HG03565 (cell line): ENCODE data around the gene TBC1D2.
A peak's percentile ranks its signal among the peaks of the same experiment; 100 is the strongest.
"Not testable (repeated sequence)": the region's sequence is repeated elsewhere in the genome, so short reads cannot be mapped to it uniquely, and the experiment has no call there.

Experiments
- ATAC-seq: cut with Tn5 transposase; IDR thresholded peaks from one replicate; pipeline ENCODE4 v1.9.1; 2021; ENCODE audit warnings: mild to moderate bottlenecking, moderate library complexity; ENCODE audit not compliant: unreplicated experiment

The TBC1D2 gene, protein sequence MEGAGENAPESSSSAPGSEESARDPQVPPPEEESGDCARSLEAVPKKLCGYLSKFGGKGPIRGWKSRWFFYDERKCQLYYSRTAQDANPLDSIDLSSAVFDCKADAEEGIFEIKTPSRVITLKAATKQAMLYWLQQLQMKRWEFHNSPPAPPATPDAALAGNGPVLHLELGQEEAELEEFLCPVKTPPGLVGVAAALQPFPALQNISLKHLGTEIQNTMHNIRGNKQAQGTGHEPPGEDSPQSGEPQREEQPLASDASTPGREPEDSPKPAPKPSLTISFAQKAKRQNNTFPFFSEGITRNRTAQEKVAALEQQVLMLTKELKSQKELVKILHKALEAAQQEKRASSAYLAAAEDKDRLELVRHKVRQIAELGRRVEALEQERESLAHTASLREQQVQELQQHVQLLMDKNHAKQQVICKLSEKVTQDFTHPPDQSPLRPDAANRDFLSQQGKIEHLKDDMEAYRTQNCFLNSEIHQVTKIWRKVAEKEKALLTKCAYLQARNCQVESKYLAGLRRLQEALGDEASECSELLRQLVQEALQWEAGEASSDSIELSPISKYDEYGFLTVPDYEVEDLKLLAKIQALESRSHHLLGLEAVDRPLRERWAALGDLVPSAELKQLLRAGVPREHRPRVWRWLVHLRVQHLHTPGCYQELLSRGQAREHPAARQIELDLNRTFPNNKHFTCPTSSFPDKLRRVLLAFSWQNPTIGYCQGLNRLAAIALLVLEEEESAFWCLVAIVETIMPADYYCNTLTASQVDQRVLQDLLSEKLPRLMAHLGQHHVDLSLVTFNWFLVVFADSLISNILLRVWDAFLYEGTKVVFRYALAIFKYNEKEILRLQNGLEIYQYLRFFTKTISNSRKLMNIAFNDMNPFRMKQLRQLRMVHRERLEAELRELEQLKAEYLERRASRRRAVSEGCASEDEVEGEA

GRCh38 chr9:98255578-98256296 lies at the start of gene TBC1D2:
TBC1D2 (minus strand) TSS chr9:98255649; CDS start chr9:98255541, 108 bp downstream.
- peak; percentile 82 for ATAC-seq

GRCh38 chr9:98304381-98304780 lies 48.9 kb upstream of the TBC1D2 start:
- no peak for ATAC-seq

DNA sequence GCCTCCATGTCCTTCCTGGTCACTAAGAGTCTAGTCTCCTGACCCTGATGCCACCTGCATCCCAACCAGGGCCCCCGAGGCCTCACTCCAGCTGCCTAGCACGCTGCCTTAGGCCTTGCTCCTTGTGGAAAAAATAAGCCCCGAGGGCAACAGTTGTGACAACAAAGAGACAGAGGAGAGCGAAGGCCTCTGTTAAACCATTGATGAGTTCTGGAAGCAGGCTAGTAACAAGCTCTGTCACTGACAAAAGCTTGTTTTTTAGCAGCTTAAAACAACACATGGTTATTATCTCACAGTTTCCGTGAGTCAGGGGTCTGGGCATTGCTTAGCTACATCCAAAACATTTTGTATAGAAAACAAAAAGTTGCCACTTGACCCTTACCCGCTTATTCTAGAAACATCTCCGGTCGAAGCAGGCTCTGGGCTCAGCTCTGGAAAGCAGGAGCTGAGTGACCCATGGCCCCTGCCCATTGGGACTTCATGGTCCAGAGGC lies 48.2 kb upstream of the TBC1D2 start:
- ATAC-seq, result no peak

DNA sequence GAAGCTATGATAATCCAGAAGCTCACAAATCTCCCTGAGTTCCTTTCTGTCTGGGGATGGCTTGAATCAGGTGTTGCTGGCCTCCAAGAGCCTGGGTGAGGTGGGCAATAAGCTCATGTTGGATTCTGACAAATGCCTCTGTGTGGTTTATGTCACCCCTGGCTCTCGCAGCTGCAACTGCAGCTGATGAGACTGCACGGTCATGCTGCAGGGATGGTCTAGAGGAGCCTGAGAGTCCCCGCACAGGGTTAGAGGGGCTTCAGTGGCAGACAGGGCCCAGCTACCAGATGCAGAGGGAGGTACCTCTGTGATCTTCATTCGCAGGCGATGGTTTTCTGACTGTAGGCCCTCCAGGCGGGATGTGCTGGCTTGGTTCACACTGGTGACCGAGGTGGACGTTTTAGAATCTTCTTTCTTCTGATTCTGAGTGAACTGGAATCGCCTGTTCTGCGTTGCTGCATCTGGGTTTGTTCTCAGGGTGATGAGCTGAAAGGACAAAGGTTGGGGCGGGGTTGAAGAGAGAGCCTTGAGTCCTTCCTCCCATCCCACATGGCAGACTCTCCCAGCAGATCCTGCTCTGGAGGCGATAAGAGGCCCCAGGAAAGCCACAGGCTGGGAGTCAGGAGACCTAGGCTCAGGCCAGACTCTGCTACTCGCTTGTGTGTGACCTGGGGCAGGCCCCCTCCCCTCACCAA lies 47.6 kb upstream of the TBC1D2 start:
- ATAC-seq, result no peak

- ATAC-seq, result no peak
Observed at GRCh38 chr9:98302150-98302549, 46.7 kb upstream of the TBC1D2 start.

- ATAC-seq, result no peak
Observed at GRCh38 chr9:98300611-98301010, 45.2 kb upstream of the TBC1D2 start.

GRCh38 chr9:98298476-98298875 lies 43.0 kb upstream of the TBC1D2 start:
- no peak for ATAC-seq

DNA sequence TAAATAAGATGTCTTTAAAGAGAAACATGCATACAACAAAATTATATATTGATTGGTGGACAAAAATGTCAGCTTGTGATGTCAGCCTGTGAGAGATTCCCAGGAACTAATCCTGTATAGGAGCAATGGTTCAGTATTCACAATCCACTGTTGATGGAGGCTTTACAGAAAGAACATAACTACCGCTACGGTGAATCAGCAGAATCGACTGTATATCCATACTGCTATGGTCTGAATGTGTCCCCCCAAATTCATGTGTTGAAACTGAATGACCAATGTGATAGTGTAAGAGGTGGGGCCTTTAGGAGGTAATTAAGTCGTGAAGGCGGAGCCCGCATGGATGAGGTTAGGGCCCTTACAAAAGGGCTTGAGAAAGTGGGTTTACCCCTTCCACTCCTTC lies 40.4 kb upstream of the TBC1D2 start:
- no peak for ATAC-seq

DNA sequence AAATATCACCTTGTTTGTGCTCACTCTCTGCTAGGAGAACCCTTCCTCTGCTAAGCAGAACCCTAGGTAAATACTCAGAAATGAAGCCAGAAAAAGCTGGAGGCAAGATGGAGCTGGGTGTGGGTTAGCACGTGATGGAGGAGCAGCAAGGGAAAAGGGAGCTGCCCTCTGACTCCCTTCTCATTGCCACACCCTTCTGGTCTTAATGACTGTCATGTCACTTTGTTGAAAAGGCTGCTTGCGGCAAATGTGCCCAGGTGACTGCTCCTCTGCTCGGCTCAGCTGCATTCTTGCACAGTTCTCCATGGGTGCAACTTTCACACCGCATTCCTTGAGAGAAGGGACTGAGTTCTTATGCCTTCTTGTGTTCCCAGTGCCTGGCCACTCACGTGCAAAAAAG lies 36.4 kb upstream of the TBC1D2 start:
- no peak for ATAC-seq

DNA sequence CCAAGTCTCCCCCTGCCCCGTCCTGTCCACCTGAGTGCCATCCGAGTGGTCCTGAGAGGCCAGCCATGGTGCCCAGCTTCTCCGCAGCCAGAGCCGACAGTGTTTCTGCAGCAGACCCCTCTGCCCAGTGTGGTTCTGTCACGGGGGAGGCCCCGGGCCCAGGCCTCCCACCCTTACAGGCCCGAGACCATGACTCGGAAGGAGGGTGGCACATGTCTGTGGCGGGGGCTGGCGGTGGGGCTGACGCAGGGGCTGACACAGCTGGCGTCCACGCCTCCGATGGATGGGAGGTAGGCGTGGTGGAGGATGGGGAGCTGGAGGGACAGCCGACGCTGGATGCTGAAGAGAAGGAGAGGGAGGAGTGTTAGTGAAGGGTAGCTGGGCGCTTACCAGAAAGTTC lies 35.0 kb upstream of the TBC1D2 start:
- ATAC-seq, result no peak

DNA sequence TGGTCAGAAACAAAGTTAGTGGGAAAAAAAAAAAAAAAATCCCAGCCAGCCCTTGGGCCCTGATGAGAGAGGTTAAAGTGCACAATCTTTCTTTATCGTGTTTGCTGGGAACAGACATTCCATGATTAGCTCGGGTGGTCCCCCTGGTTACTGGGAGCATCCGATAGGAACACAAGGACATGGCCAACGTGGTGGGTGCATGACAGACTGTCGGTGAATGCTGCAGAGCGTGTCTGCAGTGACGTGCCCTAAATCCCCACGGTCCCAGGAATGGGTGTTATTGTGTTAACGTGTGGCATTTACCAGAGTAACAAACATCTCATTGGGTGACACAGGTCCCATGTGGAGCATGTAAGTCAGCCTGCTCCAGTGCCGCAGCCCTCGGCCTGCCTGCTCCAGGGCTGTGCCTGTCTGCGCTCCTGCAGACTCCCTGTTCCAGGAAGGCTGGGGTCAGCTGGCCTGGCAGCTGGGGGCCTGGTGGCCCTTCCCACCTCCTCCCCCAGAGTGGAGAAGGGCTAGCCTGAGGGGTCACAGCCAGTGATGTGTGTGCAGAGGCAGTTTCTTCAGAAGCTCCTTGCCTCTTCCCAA lies 34.3 kb upstream of the TBC1D2 start:
- no peak for ATAC-seq

DNA sequence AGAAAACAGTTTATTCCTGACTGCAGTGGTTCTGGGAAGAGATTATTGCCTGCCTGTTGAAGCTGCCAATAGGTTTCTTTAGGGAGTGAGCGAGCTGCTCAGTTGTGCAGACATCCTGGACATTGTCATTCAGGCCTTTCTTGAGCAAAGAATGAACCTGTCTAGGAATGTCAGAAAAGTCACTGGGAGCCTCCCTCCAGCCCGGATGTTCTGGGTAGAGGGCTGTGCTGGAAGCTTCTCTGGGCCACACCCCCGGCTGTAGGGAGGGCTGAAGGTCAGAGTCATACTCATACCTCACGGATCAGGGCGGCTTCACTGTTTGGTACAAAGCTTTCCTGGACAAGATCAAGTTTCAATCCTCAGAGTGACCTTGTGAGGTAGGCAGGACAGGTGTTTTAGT lies 33.4 kb upstream of the TBC1D2 start:
- no peak for ATAC-seq

DNA sequence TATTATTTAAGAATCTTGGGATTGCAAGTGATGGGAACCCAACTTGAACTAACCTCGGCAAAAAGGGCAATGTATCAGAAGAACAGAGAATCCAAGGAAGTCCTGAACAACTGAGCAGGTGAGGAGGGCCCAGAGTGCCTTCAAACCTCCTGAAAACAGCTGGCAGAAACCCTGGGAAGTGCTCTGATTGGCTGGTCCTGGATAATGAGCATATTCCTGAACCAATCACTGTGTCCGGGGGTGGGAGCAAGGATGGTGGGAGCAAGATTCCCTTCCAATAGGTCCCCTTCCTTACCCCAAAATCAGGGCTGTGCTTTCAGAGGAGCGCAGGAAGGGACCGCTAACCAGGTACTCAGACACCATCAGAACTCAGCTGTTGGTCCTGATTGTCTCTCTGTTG lies 31.9 kb upstream of the TBC1D2 start:
- no peak for ATAC-seq

DNA sequence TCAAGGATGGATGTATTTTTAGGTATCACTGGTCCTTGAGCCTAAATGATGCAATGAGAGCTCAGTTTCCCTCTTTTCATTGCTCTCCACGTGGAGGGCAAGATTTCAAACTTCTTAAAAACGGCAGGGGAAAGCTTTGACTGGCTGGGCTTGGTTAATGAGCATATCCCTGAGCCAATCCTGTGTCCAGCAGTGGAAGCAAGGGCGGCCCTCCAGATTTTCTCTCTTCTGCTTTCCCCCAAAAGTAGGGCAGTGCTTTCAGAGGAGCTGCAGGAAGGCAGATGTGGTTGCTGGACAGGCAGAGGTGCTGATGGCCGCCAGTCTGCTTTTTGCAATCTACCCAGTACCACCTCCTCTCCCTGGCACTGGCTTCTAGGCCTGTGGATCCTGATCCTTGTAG lies 30.0 kb upstream of the TBC1D2 start:
- ATAC-seq, result no peak

DNA sequence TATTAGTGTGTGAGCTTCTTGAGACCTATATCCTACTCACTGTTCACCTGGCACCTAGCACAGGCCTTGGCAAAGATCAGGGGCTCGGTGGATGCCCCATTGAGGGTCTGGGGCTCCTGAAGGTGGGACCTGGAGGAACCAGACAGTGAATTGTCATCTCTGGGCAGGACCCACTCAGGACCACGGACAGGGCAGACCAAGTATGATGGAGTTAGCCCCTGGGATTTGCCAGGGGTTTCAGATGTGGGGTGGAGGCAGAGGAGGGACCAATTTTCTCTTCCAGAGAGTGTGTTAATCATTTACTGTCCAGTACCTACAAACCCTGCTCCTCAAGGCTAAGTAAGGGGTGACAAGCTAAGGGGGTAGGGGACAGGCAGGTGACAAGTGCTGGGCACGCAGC lies 29.3 kb upstream of the TBC1D2 start:
- no peak for ATAC-seq

DNA sequence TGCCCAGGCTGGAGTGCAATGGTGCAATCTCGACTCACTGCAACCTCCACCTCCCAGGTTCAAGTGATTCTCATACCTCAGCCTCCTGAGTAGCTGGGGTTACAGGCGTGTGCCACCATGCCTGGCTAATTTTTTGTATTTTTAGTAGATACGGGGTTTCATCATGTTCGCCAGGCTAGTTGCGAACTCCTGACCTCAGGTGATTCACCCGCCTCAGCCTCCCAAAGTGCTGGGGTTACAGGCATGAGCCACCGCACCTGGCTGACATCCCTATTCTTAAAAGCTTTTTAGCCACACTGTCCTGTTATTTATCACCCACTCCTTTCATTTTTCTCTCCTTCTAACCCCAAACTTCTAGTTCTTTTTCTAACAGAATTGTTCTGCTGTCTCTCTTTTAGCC lies 27.7 kb upstream of the TBC1D2 start:
- not testable (repeated sequence) for ATAC-seq

DNA sequence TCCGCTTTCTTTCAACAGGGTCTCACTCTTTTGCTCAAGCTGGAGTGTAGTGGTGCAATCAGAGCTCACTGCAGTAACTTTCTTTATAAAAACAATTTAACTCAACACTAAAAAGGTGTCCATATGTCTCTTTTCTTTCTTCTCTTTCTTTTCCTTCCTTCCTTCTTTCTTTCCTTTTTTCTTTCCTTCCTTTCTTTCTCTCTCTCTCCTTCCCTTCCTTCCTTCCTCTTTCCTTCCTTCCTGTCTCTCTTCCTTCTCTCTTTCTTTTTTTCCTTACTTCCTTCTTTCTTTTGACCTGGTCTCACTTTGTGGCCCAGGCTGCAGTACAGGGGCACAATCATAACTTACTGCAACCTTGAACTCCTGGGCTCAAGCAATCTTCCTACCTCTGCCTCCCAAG lies 25.8 kb upstream of the TBC1D2 start:
- no peak for ATAC-seq

- ATAC-seq, result no peak
Observed at GRCh38 chr9:98280574-98280973, 25.1 kb upstream of the TBC1D2 start.

- no peak for ATAC-seq
Observed at GRCh38 chr9:98280162-98280561, 24.7 kb upstream of the TBC1D2 start.

GRCh38 chr9:98276907-98277469 lies 21.5 kb upstream of the TBC1D2 start:
- no peak for ATAC-seq
